NCI-H2081 treated with DMSO at 0.1 percent for 48 hours (cell line): ENCODE results near the gene PRDM1.

Experiments
- DNase-seq: peaks from one replicate; lab custom pipeline; 2025; lab: John Stamatoyannopoulos, UW

Gene PRDM1

DNA sequence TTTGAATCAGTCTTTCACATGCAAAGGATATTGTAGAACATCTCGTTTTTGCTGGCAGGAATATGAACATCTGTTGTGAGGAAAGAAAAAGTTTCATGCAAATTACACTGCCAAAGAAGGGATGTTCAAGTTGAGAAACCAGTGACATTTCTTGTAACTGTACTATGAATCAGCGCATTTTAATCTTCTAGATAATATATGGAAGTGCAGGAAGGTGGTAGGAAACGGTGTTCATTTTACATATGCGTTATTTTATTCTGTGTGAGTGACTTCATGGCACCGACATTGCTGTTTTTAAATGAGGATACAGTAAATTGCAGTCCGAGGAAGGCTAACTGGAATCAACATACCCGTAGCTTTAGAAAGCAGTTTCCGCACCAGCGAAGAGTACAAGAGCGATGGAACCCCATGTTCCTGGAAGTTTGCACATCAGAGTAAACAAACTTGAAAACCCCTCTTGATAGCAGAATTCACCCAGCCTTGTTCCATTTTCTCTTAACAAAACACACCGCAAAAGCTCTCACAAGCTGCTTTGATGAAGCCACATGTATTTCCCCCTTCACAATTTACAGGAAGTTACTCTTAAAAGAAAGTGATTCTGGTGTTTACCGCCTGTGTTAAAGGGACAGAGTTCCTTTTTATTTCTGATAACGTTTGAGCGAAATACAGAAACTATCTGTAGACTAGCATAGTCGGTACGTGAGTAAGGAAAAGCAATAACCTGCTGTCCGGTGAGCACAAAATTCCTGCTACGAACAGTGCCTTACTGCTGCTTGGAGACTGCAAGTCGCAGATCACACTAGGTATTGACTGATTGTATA lies 11.5 kb downstream of the PRDM1 start:
- DNase-seq = no peak

DNA sequence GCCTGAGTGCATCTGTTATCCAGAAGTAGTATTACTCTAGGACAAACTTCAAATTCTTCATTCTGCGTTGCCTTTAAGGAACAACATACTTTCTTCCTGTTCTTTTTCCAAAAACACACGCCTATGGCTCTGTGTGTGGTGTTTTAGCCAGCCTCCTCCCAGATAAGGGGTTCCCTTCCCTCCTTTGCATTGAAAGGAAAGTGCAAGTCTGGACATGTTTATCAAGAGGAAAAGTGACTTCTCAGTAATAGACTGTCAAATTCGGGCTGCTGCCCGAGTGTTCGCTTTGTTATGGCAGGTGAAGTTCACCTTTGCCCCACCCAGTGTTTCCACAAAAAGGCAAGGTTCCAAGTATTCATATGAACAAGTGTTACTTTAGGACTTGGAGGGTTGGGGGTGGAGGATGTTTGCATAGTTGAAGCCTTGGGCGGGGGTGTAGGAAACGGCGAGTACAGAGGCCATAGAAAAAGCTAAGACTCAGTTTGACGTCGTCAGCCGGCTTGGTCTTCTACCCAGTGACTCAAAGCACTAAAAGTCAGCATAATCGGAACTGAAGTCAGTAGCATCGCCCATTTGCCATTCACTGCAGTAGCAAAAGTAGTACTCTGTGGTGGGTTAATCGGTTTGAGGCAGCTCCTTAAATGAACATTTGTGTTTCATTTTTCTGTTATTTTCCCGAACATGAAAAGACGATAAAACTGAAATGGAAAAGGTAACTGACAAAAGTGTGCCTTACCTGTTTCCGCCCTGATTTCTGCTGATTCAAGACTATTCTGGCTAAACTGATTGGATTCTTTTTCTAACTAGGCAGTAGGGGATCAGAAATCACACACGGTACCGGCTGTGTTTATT lies 12.5 kb downstream of the PRDM1 start:
- DNase-seq = no peak

DNA sequence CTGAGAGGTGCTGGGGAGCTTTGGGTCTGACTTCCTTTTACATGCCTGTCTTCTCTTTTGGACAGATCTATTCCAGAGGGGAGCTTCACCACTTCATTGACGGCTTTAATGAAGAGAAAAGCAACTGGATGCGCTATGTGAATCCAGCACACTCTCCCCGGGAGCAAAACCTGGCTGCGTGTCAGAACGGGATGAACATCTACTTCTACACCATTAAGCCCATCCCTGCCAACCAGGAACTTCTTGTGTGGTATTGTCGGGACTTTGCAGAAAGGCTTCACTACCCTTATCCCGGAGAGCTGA lies 13.1 kb downstream of the PRDM1 start:
- no peak for DNase-seq

DNA sequence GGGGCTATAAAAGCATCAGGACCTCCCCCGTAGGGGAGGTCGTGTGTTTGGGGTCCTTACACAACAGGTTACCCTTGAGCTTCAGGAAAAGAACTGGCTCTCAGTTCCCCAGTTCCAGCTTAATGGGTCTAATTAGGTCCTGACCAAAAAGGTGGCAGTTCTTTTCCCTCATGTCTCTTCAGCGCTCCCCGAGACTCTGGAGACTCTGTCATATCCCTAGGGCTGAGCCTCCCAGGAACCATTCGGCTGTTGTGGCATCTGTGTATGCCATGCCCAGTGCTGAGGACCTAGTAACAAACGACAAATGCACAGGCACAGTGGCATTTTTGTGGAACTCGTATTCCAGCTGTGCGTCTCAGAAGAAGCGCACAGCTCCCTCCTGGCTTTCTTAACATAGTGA lies 14.6 kb downstream of the PRDM1 start:
- DNase-seq = no peak

DNA sequence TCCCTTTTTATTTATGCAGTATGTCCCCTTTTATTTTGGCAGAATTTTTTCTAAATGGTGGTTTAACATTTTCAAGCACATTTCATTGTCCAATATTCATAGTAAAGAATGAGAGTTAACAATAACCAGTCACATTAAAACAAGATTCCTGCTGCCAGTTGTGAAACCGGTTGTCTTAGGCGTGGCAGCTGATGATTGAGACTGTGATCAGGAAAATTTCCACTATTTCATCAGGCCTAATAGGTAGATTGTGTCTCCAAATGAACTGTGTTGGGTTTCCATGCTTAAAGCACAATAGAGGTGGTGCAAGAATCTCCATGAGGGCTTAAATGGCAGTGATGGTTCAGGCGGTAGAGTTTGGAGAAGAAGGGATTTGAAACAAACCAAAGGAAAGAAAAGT lies 15.3 kb downstream of the PRDM1 start:
- DNase-seq = no peak

DNA sequence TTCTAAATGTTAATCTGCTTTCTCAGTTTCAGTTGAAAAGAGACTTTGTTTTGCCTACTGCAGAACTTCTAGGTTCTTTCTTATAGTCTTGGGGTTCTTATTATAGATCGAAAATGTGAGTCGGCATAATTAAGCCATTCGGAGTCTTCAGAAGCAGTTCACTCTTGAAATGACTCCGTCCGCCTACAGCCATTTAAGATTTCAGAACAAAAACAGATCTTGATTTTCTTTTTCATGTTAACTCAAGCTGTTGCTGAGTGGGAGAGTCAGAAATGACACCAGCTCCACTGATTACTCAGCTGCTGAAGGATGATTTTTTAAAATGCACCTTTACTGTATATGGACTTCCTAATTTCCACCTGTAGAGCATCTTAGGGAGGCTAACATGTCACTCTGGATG lies 15.9 kb downstream of the PRDM1 start:
- no peak for DNase-seq

DNA sequence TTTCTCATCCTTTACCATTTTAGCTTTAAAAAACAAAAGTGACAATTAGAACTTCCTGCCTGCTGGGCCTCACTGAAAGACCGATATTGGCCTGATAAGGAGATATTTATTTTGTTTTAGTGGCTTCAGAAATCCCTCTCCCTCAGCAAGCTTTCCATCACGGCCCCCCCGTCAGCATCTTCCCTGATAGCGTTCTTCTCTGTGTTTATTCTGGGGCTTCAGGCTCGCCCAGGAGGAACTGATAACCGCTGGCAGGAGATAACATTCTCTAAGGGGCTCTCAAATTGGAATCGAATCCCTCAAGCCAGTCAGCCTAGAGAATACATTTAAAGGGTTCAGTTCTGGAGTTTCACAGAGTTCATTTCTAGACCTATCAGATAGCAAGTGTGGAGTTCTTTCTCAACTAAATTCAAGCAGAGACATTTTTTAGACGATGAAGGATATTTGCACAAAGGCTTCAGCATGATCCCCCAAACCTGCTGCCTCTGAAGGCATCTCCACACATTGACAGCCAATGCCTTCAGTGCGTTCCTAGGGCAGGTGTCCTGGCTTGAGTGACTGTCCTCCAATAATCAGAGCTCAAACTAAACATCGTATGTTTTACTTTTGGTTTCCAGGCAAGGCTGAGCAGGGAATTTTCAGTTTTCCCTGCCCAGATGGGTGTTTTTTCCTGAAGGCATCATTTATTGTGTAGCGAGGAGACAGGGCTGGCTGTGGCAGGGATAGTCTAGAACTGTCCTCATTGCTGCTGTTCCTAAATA lies 17.0 kb downstream of the PRDM1 start:
- no peak for DNase-seq

DNA sequence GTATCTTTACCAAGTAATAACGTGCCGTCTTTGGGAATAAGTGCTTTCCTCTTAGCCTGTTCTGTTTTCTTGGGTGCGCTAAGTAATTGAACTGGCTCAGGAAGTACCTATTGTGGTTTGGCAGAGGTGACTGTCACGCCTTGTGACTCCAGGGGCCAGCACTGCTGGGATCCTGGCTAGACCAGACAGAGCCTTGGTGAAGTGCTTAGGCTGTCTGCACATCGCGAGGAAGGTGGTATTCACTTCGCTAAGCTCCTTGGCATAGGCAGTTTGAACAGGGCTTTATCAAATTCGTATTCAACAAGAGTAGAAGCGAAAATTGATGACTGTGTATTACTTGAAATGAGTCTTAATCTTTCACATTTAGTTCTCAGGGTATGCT lies 17.6 kb downstream of the PRDM1 start:
- DNase-seq = no peak

DNA sequence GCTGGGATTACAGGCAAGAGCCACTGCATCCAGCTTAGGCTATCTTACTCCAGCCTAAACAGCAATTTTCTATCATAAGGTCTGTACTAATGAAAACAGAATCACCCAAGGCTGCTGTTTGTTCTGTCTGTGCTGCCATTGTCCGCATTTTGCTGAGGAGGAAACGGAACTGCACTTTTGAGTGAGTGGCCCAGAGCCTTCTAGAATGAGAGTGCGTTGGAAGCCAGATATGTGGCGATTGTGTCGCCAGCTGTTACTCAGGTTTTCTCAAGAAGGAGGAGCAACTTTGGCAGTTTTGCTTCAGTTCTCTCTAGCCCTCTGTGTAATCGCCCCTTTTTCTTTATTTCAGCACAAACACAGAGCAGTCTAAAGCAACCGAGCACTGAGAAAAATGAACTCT lies 18.3 kb downstream of the PRDM1 start:
- DNase-seq = no peak

DNA sequence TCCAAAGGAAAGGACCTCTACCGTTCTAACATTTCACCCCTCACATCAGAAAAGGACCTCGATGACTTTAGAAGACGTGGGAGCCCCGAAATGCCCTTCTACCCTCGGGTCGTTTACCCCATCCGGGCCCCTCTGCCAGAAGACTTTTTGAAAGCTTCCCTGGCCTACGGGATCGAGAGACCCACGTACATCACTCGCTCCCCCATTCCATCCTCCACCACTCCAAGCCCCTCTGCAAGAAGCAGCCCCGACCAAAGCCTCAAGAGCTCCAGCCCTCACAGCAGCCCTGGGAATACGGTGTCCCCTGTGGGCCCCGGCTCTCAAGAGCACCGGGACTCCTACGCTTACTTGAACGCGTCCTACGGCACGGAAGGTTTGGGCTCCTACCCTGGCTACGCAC lies 18.8 kb downstream of the PRDM1 start:
- no peak for DNase-seq

DNA sequence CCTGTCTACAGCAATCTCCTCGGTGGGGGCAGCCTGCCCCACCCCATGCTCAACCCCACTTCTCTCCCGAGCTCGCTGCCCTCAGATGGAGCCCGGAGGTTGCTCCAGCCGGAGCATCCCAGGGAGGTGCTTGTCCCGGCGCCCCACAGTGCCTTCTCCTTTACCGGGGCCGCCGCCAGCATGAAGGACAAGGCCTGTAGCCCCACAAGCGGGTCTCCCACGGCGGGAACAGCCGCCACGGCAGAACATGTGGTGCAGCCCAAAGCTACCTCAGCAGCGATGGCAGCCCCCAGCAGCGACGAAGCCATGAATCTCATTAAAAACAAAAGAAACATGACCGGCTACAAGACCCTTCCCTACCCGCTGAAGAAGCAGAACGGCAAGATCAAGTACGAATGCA lies 19.4 kb downstream of the PRDM1 start:
- no peak for DNase-seq

DNA sequence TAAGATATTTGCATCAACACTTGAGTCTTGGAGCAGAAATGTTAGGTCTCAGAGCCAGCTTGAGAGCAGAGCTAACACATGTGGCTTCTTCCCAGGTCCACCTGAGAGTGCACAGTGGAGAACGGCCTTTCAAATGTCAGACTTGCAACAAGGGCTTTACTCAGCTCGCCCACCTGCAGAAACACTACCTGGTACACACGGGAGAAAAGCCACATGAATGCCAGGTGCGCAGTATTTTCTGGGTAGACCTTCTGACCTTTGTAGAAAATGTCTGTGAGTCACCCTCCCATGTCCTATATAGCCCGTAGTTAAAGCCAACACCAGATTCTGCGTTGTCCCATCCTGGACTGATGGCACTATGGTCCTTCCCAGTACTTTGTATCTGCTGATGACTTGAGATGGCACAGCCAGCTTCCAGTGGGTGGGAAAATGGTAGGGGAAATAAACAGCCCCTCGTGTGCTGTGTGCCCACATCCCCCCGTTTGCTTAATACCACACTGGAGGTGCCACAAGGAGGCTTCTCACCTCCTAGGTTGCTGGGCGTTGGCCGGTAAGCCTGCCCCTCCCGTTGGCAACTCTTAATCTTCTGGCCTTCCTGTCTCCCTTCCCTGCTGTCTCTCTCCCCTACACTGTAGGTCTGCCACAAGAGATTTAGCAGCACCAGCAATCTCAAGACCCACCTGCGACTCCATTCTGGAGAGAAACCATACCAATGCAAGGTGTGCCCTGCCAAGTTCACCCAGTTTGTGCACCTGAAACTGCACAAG lies 20.3 kb downstream of the PRDM1 start:
- DNase-seq = no peak

DNA sequence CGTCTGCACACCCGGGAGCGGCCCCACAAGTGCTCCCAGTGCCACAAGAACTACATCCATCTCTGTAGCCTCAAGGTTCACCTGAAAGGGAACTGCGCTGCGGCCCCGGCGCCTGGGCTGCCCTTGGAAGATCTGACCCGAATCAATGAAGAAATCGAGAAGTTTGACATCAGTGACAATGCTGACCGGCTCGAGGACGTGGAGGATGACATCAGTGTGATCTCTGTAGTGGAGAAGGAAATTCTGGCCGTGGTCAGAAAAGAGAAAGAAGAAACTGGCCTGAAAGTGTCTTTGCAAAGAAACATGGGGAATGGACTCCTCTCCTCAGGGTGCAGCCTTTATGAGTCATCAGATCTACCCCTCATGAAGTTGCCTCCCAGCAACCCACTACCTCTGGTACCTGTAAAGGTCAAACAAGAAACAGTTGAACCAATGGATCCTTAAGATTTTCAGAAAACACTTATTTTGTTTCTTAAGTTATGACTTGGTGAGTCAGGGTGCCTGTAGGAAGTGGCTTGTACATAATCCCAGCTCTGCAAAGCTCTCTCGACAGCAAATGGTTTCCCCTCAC lies 21.0 kb downstream of the PRDM1 start:
- no peak for DNase-seq

DNA sequence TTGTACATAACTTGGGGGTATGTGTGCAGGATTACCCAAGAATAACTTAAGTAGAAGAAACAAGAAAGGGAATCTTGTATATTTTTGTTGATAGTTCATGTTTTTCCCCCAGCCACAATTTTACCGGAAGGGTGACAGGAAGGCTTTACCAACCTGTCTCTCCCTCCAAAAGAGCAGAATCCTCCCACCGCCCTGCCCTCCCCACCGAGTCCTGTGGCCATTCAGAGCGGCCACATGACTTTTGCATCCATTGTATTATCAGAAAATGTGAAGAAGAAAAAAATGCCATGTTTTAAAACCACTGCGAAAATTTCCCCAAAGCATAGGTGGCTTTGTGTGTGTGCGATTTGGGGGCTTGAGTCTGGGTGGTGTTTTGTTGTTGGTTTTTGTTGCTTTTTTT lies 22.0 kb downstream of the PRDM1 start:
- DNase-seq = no peak

DNA sequence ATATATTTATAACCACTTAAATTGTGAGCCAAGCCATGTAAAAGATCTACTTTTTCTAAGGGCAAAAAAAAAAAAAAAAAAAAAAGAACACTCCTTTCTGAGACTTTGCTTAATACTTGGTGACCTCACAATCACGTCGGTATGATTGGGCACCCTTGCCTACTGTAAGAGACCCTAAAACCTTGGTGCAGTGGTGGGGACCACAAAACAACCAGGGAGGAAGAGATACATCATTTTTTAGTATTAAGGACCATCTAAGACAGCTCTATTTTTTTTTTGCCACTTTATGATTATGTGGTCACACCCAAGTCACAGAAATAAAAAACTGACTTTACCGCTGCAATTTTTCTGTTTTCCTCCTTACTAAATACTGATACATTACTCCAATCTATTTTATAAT lies 22.9 kb downstream of the PRDM1 start:
- DNase-seq = no peak

DNA sequence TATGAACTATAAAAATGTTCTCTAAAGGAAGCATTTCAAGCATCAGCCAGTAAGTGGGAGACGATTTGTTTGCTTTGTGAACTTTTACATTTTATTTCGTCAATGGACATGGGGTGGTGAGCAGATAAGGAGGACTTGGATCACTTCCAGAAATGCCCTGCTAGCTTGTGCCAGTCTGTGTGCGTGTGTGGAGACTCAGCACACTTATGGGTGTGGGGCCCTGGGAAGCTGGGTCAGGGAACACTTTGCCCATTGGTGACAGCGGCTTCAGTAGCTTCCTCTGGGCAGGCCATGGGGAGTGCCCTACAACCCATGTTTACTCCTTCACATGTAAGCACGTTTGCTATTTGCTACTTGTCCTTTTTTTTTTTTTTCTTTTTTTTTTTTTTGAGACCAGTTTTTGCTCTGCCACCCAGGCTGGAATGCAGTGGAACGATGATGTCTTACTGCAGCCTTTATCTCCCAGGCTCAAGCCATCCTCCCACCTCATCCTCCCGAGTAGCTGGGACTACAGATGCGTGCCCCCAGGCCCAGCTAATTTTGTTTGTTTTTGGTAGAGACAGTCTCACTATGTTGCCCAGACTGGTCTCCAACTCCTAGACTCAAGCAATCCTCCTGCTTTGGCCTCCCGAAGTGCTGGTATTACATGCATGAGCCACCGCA lies 24.2 kb downstream of the PRDM1 start:
- DNase-seq = no peak

DNA sequence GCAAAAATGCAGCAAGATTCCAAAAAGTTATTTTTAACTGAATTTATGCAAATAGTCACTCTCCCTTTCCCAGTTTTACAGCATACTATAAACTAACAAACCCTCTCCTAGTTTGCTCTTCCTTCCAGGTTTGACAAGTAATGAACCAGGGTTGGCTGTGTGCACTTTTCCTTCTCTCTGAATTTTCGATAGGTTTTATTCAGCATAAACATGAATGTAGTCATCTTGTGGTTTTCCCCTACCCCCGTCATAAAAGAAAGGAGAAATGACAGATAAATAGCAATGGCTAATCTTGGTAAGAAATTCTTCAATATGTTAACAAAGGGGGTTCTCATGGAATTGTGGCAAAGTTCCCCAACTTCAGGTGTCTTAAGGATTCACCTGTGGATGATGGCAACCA lies 26.3 kb downstream of the PRDM1 start:
- DNase-seq = no peak

DNA sequence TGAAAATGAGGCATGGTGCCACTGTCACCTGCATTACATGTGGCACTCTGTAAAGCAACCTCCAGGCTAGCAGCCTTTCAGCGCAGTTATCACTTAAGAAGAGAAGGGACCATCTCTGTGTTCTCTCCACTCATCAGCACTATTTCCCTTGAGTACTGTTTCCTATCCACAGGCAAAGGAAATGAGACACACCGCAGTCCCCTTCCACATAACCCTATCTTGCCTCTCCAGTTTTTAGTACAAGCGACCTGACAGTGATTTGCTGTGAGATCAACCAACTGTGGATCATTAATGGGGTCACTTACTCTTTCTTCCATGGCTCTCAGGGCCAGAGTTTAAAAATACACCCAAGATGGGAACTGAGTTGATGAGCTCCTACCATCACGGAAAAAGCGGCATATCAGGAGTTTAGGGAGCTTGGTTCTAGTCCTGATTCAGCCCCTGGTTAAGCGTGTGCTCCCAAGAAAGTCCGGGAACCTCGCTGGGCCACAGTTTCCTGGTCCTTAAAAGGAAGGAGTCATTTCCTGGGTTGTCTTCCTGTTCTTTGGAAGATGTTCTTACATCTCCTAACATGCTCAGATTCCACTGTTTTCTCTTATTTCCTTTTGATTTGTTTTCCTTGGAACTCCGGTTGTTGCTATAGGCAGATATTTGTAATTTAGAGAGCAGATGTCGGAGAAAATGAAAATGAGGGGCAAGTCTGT lies 27.3 kb downstream of the PRDM1 start:
- DNase-seq = no peak

DNA sequence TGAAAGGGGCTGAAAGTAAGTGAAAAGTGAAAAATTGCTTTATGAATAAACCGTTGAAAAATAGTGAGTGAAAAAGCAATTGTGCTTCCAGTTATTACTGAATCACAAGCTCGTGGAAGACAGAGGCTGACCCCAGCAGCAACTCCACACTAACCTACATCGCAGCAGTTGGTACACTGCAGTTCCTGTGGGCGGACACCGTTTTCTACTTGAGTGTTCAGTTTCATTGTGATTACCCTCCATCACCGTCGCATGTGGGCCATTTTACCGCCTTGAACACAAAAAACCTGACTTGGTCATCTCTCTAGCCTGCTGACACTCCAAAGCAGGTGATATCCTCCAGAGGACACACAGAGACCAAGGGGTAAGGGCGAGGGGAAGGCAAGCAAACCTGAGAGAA lies 28.4 kb downstream of the PRDM1 start:
- no peak for DNase-seq

DNA sequence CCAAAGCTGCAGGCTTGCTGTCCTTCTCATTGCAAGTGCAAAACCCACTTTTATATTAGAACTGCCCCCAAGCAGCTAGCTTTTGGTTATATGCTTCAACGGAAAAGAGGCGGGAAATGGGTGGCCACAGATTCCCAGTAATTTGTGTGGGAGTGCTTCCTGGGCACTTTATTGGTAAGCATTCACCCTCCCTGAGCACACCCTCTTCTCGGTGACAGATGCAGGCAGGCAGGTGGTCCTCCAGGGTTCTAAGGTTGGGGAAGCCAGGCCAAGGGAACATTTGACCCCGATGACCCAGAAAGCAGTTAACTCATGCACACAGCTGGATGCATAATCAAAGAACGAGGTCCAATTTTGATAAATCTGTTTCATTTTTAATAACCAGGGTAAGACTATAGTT lies 29.1 kb downstream of the PRDM1 start:
- no peak for DNase-seq
